HCT116 (cell line): Measurements from ENCODE around the gene ZNF735.
"Not testable (repeated sequence)": the region's sequence is repeated elsewhere in the genome, so short reads cannot be mapped to it uniquely, and the experiment has no call there.

Experiments used
- CEBPB ChIP-seq: IDR thresholded peaks from 2 replicates; pipeline ENCODE4 v1.6.1; 2012; ENCODE audit warnings: low read depth
- EZH2 ChIP-seq: fragments of 200-600 bp; sonication (generic); IDR thresholded peaks from 2 replicates; pipeline ENCODE4 v1.6.1; 2017; ENCODE audit warnings: antibody characterized with exemption, mixed run types
- EZH2phosphoT487 ChIP-seq: fragments of 200-600 bp; IDR thresholded peaks from 2 replicates; pipeline ENCODE4 v1.6.1; 2018; ENCODE audit warnings: antibody characterized with exemption, borderline replicate concordance
- POLR2A ChIP-seq: IDR thresholded peaks from 2 replicates; pipeline ENCODE4 v1.7.0; 2011; ENCODE audit warnings: borderline replicate concordance; ENCODE audit not compliant: insufficient read depth, insufficient read length; ENCODE audit errors: extremely low read depth
- POLR2AphosphoS5 ChIP-seq: IDR thresholded peaks from 2 replicates; pipeline ENCODE4 v1.6.1; 2011; ENCODE audit warnings: mild to moderate bottlenecking, low read depth, low read length, moderate library complexity
- SRF ChIP-seq: IDR thresholded peaks from 2 replicates; pipeline ENCODE4 v1.6.1; 2012; ENCODE audit warnings: low read depth
- TF ChIP-seq, protein P1 (sequence below), 3 experiments: fragments of 200-600 bp in 1 of 3; sonication (generic) in 1 of 3; IDR thresholded peaks in 2 of 3; conservative IDR thresholded peaks in 1 of 3; 2 replicates each; pipeline ENCODE4 v1.5.1; 2012 to 2017; ENCODE audit warnings: low read depth in 2 of 3, low read length in 2 of 3, antibody characterized with exemption in 1 of 3, borderline replicate concordance in 1 of 3, control low read depth in 1 of 3, mild to moderate bottlenecking in 1 of 3, mixed read lengths in 1 of 3, mixed run types in 1 of 3, moderate library complexity in 1 of 3; ENCODE audit not compliant: insufficient read depth in 1 of 3
- TF ChIP-seq, protein P2 (sequence below): IDR thresholded peaks from 2 replicates; pipeline ENCODE4 v1.6.1; 2012; ENCODE audit warnings: low read depth
- TF ChIP-seq, protein P3 (sequence below): IDR thresholded peaks from 2 replicates; pipeline ENCODE4 v1.6.1; 2012
- TF ChIP-seq, protein P4 (sequence below): IDR thresholded peaks from 2 replicates; pipeline ENCODE4 v1.6.1; 2011; ENCODE audit warnings: mild to moderate bottlenecking, low read length, moderate library complexity; ENCODE audit not compliant: insufficient replicate concordance; ENCODE audit errors: extremely low read depth
- TF ChIP-seq, protein P5 (sequence below): IDR thresholded peaks from 2 replicates; pipeline ENCODE4 v1.6.1; 2012

DNA sequence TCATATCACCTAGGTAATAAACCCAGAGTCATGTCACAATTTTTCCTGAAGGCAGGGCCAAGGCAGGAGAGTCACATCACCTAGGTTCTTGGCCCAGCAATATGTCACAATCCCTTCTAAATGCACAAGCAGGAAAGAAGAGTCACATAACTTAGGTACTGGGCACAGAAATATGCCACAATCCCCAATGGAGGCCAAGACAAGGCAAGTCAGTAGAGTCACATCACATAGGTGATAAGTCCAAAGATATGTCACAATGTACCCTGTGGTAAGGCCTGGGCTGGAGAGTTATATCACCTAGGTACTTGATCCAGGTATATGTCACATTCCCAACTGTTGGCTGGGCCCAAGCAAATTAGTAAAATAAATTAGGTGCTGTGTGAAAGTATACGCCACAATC, 21.2 kb downstream of the ZNF735 start, which contains the start of gene ZNF679:
- TF ChIP-seq, protein P1, sequence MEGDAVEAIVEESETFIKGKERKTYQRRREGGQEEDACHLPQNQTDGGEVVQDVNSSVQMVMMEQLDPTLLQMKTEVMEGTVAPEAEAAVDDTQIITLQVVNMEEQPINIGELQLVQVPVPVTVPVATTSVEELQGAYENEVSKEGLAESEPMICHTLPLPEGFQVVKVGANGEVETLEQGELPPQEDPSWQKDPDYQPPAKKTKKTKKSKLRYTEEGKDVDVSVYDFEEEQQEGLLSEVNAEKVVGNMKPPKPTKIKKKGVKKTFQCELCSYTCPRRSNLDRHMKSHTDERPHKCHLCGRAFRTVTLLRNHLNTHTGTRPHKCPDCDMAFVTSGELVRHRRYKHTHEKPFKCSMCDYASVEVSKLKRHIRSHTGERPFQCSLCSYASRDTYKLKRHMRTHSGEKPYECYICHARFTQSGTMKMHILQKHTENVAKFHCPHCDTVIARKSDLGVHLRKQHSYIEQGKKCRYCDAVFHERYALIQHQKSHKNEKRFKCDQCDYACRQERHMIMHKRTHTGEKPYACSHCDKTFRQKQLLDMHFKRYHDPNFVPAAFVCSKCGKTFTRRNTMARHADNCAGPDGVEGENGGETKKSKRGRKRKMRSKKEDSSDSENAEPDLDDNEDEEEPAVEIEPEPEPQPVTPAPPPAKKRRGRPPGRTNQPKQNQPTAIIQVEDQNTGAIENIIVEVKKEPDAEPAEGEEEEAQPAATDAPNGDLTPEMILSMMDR (IDR thresholded peaks at IDR 0.05 in 2 of 3, conservative IDR thresholded peaks at IDR 0.05 in 1 of 3; ENCODE audit: borderline replicate concordance in 1 of 3, insufficient read depth in 1 of 3, low read depth in 2 of 3, low read length in 2 of 3) = not testable (repeated sequence)
- TF ChIP-seq POLR2A, EZH2, EZH2phosphoT487, CEBPB, POLR2AphosphoS5, SRF: not testable (repeated sequence)
- TF ChIP-seq, protein P2, sequence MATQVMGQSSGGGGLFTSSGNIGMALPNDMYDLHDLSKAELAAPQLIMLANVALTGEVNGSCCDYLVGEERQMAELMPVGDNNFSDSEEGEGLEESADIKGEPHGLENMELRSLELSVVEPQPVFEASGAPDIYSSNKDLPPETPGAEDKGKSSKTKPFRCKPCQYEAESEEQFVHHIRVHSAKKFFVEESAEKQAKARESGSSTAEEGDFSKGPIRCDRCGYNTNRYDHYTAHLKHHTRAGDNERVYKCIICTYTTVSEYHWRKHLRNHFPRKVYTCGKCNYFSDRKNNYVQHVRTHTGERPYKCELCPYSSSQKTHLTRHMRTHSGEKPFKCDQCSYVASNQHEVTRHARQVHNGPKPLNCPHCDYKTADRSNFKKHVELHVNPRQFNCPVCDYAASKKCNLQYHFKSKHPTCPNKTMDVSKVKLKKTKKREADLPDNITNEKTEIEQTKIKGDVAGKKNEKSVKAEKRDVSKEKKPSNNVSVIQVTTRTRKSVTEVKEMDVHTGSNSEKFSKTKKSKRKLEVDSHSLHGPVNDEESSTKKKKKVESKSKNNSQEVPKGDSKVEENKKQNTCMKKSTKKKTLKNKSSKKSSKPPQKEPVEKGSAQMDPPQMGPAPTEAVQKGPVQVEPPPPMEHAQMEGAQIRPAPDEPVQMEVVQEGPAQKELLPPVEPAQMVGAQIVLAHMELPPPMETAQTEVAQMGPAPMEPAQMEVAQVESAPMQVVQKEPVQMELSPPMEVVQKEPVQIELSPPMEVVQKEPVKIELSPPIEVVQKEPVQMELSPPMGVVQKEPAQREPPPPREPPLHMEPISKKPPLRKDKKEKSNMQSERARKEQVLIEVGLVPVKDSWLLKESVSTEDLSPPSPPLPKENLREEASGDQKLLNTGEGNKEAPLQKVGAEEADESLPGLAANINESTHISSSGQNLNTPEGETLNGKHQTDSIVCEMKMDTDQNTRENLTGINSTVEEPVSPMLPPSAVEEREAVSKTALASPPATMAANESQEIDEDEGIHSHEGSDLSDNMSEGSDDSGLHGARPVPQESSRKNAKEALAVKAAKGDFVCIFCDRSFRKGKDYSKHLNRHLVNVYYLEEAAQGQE = not testable (repeated sequence)
- TF ChIP-seq, protein P3, sequence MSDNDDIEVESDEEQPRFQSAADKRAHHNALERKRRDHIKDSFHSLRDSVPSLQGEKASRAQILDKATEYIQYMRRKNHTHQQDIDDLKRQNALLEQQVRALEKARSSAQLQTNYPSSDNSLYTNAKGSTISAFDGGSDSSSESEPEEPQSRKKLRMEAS = not testable (repeated sequence)
- TF ChIP-seq, protein P4, sequence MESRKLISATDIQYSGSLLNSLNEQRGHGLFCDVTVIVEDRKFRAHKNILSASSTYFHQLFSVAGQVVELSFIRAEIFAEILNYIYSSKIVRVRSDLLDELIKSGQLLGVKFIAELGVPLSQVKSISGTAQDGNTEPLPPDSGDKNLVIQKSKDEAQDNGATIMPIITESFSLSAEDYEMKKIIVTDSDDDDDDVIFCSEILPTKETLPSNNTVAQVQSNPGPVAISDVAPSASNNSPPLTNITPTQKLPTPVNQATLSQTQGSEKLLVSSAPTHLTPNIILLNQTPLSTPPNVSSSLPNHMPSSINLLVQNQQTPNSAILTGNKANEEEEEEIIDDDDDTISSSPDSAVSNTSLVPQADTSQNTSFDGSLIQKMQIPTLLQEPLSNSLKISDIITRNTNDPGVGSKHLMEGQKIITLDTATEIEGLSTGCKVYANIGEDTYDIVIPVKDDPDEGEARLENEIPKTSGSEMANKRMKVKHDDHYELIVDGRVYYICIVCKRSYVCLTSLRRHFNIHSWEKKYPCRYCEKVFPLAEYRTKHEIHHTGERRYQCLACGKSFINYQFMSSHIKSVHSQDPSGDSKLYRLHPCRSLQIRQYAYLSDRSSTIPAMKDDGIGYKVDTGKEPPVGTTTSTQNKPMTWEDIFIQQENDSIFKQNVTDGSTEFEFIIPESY = not testable (repeated sequence)
- TF ChIP-seq, protein P5, sequence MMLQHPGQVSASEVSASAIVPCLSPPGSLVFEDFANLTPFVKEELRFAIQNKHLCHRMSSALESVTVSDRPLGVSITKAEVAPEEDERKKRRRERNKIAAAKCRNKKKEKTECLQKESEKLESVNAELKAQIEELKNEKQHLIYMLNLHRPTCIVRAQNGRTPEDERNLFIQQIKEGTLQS = not testable (repeated sequence)
